Germinal center (tissue), 1 donor: Measurements from ENCODE around the gene RCN2.

Source experiments
- DNase-seq: peaks from one replicate; pipeline ENCODE4 v3.0.0; 2012; ENCODE audit warnings: mixed read lengths, low spot score

The RCN2 gene

DNA sequence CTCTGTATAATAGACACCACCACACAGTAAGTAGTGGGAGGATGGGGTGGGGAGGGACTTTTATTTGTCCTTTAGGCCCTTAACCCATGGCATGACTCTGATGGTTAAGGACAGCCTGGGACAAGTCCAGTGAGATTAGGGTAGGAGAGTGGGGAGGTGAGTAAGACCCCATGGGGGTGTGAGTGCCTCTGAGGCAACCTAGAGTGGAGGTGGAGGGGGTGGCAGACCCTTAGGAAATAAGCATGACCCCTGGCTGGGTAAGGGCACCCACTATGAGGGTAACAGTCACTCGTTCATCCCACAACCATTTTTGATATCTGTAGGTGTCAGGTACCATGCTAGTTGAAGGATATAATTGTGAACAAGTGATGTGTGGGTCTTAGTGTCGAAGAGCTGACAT is 42.4 kb downstream of the RCN2 start:
- DNase-seq, result no peak

DNA sequence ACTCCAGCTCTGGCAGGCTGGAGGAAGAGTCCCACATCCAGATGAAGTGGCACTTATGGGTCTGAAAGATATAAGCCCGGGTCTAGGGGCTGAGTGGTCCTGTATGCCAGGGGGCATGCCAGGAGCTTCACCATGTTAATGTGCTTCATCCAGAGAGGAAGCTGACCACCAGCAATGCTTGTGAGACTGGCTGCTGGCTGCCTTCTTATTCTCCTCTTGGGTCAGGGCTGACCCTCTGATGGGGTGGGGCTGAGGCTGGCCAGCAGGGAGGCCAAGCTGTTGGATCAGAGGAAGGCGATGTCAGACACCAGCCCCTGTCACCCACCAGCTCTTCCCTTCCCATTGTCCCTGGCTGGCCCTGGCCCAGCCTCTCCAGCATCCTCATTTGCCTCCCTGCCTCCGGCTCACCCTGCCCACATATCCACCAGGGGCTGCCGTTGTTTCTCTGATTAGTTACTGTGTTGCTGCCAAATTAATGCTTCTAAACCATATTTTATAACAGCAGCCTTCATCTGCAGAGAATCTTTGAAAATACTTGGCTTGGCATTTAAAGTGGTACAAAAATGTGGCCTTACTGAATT is 43.0 kb downstream of the RCN2 start:
- DNase-seq, result no peak

DNA sequence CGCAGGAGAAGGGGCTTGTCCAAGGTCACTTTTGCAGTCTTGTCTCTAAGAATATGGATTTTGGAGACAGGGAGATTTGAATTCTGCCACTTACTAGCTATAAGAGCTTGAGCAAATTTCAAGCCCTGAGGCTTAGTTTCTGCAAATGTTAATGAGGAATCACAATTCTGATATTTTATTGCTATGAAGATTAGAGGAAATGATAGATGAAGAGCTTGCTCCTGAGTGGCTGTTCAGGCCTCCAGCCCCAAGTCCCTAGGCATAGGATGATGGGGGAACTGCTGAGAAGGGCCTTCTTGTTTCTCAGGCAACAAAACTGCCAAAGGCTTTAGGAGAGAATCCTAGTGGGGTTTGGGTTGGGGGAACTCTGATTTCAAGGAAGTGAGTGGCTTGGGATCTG is 44.6 kb downstream of the RCN2 start:
- no peak for DNase-seq

DNA sequence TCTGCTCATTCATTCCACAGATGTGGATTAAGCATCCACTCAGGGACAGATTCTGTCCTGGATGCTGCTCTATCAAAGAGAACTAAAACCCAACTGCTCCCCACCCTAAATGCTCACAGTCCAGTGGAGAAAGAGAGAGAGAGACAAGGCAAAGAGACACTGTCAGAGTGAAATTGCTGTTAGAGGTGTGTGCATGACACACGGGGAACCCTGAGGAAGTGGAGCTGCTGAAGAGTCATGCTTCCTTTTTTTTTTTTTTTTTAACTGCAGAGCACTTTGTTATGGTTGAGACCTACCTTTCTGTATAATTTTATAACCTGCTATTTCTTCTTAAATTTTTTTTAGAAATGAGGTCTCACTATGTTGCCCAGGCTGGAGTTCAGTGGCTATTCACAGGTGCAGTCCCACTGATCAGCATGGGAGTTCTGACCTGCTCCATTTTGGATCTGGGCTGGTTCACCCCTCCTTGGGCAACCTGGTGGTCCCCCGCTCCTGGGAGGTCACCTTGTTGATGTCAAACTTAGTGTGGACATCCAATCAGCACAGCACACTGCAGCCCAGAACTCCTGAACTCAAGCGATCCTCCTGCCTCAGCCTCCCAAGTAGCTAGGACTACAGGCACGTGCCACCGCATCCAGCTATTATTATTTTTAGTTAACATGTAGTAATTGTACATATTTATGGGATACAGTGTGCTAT is 45.2 kb downstream of the RCN2 start:
- no peak for DNase-seq

DNA sequence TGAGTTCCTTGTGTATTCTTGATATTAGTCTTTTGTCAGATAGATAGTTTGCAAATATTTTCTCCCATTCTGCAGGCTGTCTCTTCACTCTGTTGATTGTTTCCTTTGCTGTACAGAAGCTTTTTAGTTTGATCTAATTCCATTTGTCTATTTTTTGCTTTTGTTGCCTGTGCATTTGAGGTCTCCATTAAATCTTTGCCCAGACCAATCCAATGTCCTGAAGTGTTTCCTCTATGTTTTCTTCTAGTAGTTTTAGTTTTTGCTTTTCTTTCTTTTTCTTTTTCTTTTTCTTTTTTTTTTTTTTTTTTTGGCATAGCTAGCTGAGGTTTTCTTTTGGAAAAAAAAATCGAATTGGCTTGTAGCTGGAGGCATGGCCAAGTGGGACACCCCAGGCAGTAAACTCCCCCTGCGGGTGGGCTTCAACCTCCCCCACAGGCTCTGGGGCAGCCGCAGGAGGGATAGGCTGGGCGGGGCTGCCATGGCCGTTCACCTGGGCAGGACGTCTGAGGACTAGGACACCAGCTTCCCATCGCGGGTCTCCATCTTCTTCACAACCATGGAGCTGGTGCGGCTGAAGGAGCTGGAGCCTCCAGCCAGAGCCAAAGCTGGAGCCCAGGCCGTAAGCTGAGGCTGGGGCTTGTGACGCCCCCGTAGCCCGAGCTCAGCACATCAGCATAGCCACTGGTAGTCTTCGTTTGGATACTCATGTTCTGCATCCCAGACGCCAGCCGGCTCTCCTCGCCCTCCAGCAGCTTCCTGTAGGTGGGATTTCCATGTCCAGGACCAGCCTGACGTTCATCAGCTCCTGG is 47.2 kb downstream of the RCN2 start:
- no peak for DNase-seq

DNA sequence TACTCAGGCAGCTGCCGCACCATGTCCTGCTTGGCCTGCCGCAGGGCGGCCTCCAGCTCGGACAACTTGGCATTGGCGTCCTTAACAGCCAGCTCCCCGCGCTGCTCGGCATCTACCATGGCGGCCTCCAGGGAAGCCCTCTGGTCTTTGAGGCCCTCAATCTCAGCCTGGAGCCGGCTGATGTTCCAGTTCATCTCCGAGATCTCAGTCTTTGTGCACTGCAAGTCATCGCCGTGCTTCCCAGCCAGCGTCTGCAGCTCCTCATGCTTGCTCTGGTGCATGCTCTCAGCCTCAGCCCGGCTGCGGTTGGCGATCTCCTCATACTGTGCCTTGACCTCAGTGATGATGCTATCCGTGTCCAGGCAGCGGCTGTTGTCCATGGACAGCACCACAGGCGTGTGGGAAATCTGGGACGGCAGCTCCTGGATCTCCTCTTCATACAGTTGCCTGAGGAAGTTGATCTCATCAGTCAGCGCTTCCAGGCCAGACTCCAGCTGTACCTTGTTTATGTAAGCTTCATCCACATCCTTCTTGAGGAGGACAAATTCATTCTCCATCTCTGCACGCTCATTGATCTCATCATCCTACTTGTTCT is 47.9 kb downstream of the RCN2 start:
- DNase-seq, result no peak

DNA sequence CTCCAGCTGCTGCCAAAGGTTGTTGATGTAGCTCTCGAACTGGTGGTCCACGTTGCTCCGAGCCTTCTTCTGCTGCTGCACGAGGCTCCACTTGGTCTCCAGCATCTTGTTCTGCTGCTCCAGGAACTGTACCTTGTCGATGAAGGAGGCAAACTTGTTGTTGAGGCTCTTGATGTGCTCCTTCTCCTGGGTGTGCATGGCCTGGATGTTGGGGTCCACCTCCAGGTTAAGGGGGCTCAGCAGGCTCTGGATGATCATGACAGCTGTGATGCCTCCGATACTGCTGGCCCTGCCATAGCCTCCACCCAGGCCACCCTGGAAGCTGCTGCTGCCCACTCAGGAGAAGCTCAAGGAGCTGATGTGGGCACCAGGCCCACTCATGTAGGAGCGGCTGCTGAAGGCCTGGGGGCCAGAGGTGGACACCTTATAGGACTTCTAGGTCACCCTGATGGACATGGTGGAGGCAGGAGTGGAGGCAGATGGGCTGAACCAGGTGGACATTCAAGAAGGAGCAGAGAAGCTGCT is 48.5 kb downstream of the RCN2 start:
- DNase-seq, result no peak

DNA sequence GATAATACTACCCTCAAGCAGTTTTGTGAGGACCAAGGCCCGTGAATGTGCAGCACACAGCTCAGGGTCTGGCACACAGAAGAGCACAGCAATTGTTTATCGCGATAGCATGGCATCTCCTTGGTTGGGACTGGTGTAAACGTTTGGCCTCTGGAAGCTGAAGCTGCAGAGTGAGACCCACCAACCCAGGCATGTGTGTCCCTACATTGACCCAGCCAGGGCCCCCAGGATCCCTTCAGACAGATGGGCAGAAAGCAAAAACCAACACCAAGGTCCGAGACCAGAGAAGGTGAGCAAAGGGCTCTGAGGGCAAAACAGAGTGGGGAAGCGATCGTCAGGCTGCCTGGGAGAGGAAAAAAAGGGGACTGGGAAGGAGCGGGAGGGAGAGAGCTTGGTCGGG is 50.8 kb downstream of the RCN2 start:
- no peak for DNase-seq

DNA sequence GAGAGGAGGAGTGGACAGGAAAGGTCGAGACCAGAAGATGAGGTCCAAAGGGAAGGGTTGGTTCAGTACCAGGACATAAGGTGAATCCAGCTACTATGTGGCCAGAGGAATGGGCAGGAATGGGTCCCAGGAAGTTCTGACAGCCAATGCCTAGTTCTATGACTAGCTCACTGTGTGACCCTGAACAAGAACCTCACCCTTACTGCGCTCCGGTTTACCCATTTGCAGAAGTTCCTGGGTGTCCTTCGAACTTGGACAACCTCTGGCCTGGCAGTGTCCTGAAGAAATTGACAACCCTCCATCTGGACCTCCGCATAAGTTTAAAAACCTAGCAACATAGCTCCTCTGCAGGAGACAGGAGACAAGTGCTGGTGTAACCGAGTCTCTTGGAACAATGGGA is 51.2 kb downstream of the RCN2 start:
- DNase-seq, result no peak

DNA sequence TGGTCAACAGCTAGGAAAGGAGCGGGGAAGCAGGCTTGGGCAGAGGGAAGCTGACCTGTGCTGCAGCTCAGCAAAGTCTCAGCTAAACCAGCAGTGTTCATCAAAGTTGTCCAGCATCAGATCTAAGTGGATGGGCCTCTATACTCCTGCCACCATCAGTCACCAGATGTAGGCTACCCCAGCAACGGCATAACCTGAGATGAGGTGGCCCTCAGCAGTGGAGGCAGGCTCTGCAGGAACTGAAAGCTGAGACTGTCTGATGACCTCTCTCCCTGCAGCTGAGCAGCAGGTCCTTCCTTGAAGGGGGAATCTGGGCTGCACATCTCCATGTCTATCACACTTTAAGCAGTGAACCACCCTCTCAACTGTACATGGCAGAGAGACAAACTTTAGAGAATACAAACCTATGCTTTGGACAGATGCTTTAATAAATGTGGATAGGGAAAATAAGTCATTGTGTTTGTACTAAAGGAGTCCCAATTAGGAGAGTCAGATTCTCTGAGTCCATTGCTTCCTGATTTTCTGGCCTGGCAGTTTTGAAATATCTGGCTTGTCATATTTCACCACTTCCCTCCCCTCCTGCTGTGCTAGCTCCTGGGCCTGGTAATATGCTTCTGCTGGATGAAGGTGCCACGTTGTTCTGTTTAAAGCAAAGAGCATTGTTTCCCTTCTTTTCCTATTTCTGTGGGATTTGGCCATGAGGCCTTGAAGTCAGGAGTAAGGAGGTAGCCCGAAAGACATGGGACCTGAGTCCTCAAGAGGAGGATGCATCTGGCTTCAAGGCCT is 52.2 kb downstream of the RCN2 start:
- DNase-seq, result no peak

DNA sequence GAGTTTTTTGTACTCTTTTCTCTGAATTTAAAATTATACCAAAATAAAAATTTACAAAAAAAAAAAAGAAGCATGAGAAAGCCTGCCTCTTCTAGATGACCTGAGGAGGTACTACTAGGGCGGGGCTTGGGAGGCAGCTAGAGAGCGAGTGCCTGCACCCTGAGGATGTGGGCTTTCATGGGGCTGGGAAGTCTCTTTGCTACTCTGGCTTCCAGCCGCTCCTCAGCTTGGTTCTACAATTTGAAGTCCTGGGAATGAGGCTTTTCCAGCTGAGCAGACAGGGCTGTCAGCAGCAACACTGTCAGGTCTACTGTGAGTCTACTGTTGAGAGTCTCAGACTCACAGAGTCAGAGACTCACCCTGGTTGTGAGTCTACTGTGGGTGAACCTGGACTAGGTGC is 55.2 kb downstream of the RCN2 start:
- no peak for DNase-seq

DNA sequence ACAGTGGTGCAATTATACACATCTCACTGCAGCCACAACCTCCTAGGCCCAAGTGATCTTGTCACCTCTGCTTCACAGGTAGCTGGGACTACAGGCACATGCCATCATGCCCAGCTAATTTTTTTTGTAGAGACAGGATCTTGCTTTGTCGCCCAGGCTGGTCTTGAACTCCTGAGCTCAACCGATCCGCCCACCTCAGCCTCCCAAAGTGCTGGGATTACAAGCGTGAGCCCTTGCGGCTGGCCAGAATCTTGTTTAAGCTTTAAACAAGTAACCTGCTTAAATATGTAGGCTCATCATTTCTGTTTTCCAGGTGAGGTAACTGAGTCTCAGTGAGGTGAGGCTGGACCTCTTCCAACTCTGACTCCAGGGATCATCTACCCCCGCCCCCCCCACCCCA is 55.7 kb downstream of the RCN2 start:
- no peak for DNase-seq

DNA sequence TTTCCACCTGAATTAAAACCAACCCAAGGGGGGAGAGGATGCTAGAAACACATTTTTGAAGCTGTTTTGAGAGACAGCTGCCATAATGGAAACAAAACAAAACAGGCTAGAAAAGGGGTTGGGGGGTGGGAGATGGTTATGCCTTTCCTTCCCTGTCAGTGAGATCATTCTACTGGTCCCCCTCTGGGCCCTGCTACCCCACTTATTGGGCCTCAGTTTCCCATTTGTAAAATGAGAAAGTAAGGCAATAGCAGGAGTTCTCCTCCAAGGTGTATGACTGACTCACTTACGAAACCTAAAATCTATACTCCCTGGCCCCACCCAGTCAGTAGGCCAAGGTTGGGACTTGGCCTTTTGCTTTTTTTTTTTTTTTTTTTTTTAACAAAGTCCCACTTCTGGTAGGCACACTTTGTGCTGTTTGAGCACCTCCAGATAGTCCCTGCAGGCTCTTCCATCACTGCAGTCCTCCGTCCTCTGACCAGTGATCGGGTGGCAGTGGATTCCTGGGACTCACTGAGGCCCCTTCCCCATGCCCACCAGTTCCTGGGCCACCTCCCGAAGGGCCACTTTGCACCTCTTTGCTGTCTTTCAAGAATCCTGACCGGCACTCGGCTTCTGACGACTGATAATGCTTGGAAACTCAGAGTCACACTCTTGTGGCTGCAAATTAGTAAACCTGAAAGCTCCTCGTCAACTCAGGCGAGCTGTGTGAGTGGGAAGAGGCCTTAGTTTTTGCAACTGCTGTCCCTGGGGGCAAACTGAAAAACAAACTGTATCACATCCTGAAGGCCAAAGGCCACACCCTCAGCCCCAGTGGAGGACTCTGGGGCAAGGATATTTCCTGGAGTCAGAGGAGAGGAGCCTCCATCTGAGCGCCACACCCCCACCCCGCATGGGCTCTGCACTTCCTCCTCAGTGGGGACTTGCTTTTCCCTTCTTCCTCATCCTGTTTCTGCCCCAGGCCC is 56.6 kb downstream of the RCN2 start:
- peak; percentile 41 for DNase-seq

DNA sequence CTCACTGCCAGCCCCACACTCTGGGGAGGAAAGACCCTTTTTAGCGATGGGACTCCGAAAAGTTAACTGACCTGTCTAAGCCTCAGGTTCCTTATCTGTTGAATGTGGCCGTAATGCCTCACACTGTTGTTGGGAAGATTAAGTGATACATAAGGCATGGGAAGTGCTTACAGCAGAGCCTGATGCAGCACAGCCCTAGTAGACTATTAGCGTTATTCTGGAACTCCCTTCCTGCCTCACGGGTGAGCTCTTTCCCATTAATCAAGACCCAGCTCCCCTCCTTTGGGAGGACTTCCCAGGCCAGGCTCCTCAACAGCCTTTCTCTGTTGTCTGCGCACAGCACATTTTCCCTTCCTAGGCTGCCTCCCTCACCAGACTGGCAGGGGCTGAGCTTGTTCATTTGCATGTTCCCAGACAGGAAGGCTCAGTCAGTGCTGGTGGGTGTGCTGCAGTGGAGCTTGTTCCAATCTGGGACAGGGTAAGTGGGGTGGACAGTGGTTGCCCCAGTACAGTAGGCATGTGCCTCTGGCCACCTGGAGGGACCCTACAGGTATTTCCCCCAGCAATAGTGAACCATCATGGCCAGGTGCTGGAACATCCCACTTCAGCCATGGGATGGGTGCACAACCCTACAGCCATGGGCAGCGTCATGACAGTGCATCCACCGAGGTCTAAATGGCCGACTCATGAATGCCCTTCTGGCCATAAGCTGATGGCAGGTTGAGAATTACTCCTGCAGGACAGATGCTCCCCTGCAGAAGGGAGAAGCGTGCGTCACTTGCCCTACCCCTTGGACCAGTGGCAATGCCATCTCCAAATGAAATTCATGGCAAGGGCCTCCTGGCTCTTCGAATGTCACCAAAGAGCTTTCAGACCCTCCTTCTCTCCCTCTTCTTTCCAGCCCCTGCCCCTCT is 57.6 kb downstream of the RCN2 start:
- no peak for DNase-seq

DNA sequence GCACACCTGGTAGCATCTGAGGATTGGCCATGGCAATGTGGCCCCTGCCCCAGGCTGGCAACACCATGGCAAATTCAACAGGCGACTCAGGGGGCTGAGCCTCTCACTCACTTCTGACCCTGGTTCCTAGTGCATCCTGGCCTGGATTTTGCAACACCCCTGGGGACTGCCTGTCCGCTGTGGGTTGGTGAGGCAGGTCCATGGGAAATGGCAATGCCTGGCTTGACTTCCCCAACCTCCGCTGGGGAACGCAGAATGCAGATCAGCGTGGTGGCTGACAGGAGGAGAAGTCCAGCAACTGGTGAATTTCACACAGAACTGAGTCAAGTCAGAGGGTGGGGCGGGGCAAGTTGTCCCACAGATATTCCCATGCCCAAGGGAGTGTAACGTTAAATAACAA is 59.5 kb downstream of the RCN2 start:
- no peak for DNase-seq

DNA sequence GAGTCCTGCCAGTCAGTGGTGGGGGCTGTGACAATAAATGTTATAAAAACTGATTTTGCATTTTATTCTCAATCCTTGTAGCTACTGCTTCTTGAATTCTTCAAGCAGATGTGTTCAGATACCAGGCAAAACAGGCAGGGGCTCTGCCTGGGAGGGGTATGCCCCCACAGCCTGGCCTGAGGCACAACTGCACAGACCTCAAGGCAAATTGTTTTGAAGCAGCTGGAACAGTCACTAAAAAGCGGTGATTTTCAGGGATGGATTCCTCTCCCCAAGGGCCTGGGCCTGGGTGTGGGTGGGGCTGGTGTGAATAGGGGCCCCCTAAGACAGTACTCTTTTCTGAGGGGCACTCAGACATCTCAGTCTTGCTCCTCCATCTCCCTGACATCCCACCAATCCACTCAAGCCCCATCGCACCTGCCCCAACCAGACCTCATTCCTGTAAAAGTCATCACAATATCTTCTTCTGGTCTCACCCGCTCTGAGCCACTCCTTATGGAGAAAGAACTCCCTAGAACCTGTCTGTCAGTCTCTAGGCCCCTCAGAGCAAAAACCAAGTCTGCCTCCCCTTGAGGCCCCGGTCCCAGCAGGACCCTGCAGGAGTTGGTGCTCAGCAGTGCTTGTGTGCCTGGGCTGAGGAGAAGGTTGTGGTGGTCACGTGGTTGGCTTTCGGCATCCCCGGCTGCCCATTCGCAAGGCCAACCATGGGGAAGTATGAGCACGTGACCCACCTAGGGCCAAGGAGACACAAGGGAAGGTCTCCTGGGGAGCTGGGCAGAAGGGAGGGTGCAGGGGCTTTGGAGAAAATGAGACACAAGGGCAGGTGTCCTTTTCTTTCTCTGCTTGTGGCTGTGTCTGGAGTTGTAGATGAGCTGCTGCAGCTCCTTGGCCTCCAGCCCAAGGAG is 60.4 kb downstream of the RCN2 start:
- no peak for DNase-seq

DNA sequence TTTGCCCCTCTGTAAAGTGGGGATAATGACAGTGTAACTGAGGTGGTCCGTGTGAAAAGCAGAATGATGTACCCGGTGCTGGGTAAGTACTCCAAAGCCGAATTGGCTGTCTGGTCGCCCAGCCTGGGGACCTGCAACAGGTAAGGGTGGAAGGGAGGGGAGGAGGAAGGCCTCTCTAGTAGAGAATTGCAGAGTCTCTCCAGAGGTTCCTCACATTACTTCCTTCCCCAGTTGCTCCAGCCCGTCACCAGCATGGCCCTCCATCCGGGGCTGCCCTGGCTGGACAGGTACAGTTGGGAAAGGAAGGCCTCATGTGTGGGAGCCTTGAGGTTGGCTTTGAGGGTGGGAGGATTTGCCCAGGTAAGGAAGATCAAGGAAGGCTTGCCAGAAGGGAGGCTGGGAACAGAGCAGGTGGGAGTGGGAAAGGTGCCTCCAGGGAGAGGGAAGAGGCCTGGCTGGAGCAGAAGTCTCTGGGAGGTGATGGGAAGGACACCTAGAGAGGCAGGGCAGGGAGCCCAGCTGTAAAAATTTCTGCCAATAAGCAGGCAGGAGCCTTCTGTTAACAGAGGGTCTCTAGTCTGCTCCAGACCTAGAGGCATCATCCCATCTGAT is 61.7 kb downstream of the RCN2 start:
- DNase-seq, result no peak

DNA sequence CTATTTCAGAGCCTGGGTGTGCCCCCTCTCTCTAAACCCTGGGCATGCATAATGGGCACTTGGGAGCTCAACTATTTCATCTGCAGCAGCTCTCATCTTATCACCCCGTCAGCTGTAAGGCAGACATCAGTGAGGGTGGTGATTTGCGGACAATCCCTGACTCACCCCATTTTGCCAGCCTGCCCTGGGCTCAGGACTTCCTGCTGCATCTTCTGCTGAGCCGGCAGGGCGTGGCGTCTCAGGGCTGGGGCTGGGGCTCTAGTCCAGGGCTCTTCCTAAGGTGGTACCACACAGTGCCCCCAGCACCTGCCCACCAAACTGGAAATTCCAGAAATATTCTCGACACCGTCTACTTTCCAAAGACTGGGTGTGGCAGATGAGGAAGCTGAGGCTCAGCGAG is 62.5 kb downstream of the RCN2 start:
- DNase-seq, result no peak
